Activated naive CD8-positive, alpha-beta T cell treated with anti-CD3 and anti-CD28 coated beads for 36 hours (primary cell): ENCODE measurements around the gene UBL4A. TPM values are rescaled to one million over a fixed set of nuclear protein-coding genes. Genes with fewer than 3 reads are reported as not detected.

Experiments used
- DNase-seq: peaks from one replicate; pipeline ENCODE4 v3.0.0; 2021
- H3K27ac Mint-ChIP-seq: one replicate; pipeline ENCODE4 v1.8.0; 2022; ENCODE audit warnings: mild to moderate bottlenecking, moderate library complexity, mixed read lengths
- H3K27me3 Mint-ChIP-seq: one replicate; pipeline ENCODE4 v1.8.0; 2022; ENCODE audit warnings: mild to moderate bottlenecking, mixed read lengths
- H3K36me3 Mint-ChIP-seq: one replicate; pipeline ENCODE4 v1.8.0; 2021; ENCODE audit warnings: mild to moderate bottlenecking, mixed read lengths
- H3K4me1 Mint-ChIP-seq: one replicate; pipeline ENCODE4 v1.8.0; 2021; ENCODE audit warnings: mixed read lengths
- H3K4me3 Mint-ChIP-seq: one replicate; pipeline ENCODE4 v1.8.0; 2022; ENCODE audit warnings: mild to moderate bottlenecking, moderate library complexity, mixed read lengths
- H3K9me3 Mint-ChIP-seq: one replicate; pipeline ENCODE4 v1.8.0; 2022; ENCODE audit warnings: mixed read lengths
- total RNA-seq, 2 experiments: library from RNA; stranded (reverse); gene quantifications; one replicate each; pipeline ENCODE4 v1.2.3, GENCODE V29; 2021

Gene UBL4A
- total RNA-seq, 2 experiments from 2014 or later: 53.2 to 54.7 TPM

DNA sequence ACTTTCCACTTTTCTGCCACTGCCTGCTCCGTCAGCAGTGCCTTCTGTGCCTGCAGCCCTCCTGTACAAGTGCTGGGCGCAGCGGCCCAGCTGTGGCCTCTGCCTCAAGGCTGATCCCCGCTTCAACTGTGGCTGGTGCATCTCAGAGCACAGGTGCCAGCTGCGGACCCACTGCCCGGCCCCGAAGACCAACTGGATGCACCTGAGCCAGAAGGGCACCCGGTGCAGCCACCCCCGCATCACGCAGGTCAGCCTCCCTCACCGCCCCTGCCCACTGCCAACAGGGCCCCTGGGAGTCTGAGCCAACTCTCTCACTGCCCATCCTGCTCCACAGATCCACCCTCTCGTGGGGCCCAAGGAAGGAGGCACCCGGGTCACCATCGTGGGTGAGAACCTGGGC is 20.8 kb downstream of the UBL4A start:
- Mint-ChIP-seq H3K4me3 (no peak overlapping the region), H3K36me3 (no peaks in the 10 kb centered on the region), H3K4me1 (no peaks in the 10 kb centered on the region), H3K9me3 (no peaks in the 10 kb centered on the region), H3K27me3 (no peaks in the 10 kb centered on the region), H3K27ac (no peak overlapping the region)
- DNase-seq: no peak

DNA sequence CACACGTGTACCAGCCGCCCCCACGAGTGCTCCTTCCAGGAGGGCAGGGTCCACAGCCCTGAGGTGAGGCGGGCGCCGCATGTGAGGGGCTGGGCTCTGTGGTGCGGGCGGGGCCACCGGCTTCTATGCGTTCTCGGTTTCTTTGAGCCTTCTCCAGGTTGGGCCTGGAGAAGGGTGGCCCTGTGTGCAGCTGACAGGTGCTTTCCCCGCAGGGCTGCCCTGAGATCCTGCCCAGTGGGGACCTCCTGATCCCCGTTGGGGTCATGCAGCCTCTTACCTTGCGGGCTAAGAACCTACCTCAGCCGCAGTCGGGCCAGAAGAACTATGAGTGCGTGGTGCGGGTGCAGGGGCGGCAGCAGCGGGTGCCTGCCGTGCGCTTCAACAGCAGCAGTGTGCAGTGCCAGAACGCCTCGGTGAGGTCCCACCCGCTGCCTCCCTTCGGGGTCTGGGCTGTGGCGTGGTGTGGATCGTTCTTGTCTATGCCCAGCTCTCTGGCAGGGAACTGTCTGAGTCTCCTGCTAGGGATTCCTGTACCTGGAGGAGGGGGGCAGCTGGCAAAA is 21.5 kb downstream of the UBL4A start:
- Mint-ChIP-seq H3K27ac (no peak overlapping the region), H3K9me3 (no peaks in the 10 kb centered on the region), H3K4me1 (no peaks in the 10 kb centered on the region), H3K36me3 (no peaks in the 10 kb centered on the region), H3K4me3 (no peak overlapping the region), H3K27me3 (no peaks in the 10 kb centered on the region)
- DNase-seq: no peak

DNA sequence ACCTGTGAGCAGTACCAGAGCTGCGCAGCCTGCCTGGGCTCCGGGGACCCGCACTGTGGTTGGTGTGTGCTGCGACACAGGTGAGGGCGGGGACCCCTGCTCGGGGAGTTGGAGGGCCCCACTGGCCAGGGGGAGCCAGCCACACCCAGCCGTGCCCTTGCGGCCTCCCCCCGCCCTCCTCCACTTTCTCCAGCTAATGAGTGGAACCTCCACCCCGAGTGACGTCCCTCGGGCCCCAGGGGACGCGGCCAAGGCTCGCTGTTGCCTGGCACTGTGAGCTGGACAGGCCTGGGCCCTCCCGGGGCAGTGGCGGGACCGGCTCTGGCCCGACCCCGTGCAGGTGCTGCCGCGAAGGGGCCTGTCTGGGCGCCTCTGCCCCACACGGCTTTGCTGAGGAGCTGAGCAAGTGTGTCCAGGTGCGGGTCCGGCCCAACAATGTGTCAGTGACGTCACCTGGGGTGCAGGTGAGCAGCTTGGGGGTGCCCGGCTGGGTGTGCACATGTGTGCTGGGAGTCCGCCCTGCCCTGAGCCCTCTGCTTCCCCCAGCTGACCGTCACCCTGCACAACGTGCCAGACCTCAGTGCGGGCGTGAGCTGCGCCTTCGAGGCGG is 22.7 kb downstream of the UBL4A start:
- Mint-ChIP-seq H3K4me3 (no peak overlapping the region), H3K4me1 (no peaks in the 10 kb centered on the region), H3K27ac (no peak overlapping the region), H3K36me3 (no peaks in the 10 kb centered on the region), H3K27me3 (no peaks in the 10 kb centered on the region), H3K9me3 (no peaks in the 10 kb centered on the region)
- no peak for DNase-seq

DNA sequence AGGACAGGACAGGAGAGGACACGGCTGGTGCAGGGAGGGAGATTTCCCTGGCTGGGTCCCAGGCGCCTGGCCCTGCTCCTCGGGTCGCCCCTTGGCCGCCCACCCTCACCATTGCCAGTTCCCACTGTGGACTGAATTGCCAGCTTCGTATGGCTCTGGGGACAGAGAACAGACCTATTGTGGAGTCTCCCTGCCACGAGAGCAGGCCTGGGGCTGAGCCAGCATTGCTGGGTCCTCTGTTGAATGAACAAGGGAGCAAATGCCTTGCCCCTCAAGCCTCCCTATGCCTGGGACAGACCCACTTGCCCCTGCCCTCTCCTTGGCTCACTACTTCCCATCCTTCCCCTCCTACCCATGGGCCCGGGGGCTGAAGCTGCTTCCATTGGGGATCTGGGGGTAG is 24.0 kb downstream of the UBL4A start:
- H3K4me3 Mint-ChIP-seq: no peak overlapping the region
- DNase-seq: no peak
- H3K27ac Mint-ChIP-seq: no peak overlapping the region
- H3K27me3 Mint-ChIP-seq: no peaks in the 10 kb centered on the region
- H3K9me3 Mint-ChIP-seq: no peaks in the 10 kb centered on the region
- peaks cover 1% of the 10 kb centered on the region for H3K4me1 Mint-ChIP-seq
- no peaks in the 10 kb centered on the region for H3K36me3 Mint-ChIP-seq

DNA sequence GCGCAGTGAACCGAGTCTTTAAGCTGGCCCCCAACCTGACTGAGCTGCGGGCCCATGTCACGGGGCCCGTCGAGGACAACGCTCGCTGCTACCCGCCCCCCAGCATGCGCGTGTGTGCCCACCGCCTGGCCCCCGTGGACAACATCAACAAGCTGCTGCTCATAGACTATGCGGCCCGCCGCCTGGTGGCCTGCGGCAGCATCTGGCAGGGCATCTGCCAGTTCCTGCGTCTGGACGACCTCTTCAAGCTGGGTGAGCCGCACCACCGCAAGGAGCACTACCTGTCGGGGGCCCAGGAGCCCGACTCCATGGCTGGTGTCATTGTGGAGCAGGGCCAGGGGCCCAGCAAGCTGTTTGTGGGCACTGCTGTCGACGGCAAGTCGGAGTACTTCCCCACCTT is 26.1 kb downstream of the UBL4A start:
- H3K9me3 Mint-ChIP-seq: no peaks in the 10 kb centered on the region
- H3K4me3 Mint-ChIP-seq: peak overlapping the region; percentile 82
- no peaks in the 10 kb centered on the region for H3K27me3 Mint-ChIP-seq
- H3K27ac Mint-ChIP-seq: no peak overlapping the region
- DNase-seq: no peak
- H3K36me3 Mint-ChIP-seq: no peaks in the 10 kb centered on the region
- peaks cover 4% of the 10 kb centered on the region for H3K4me1 Mint-ChIP-seq

DNA sequence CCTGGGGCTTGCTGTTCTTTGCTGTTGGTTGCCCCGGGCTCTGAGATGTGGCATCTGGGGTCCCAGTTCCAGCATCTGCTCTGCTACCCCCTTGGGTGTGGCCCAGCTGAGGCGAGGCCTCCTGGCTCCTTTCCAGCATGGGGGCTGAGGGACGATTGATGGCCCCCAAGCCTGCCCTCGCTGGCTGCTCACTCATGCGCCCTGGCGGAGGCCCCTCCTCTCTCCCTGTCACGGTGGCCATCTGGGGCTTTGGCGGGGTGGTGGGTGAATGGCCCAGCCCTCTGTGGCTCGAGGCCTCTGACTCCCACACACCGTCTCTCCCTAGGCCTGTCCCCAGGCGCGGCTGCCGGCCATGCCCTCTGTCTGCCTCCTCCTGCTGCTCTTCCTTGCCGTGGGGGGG is 26.6 kb downstream of the UBL4A start:
- no peaks in the 10 kb centered on the region for H3K36me3 Mint-ChIP-seq
- DNase-seq: no peak
- H3K27ac Mint-ChIP-seq: no peak overlapping the region
- peak overlapping the region; percentile 82 for H3K4me3 Mint-ChIP-seq
- H3K9me3 Mint-ChIP-seq: no peaks in the 10 kb centered on the region
- peaks cover 4% of the 10 kb centered on the region for H3K4me1 Mint-ChIP-seq
- H3K27me3 Mint-ChIP-seq: no peaks in the 10 kb centered on the region

DNA sequence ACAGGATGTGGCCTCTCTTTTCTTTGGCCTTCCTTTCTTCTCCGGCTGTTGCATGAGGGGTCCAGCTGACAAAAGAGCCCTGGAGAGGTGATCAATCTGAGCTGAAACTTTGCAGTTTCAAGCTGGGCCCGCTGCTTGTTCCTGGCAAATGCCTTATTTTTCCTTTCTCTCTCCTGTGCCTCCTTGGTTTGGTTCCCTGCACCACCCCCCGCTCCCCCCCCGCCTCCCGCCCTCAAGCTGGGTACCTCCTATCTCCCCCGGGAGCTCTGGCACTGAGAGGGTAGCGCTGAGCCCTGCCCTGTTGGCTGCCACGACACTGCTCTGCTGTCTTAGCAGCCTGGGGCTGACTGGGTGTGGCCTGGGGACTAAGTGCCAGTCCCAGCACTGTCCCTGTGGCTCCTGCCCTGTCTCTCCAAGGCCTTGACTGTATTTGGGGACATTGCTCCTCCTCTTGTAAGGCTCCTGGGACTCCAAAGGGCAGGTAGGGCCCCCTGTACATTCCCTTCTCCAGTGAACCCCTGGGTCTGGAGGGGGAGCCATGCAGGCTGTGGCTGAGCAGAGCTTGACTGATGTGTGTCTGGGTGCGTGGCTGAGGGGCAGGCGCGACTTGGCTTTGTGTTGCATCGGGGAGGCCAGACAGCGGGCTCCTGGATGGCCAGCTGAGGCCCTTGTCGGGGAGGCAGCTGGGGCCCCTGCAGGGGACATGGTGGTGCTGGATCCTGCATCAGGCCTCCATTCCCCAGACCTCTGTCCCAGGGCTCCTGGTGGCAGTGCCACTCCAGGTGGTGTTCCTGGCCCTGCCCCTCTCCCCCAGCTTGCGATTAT is 27.2 kb downstream of the UBL4A start:
- no peaks in the 10 kb centered on the region for H3K27me3 Mint-ChIP-seq
- peak overlapping the region; percentile 42 for H3K27ac Mint-ChIP-seq
- DNase-seq: no peak
- peak overlapping the region; percentile 82 for H3K4me3 Mint-ChIP-seq
- peaks cover 2% of the 10 kb centered on the region for H3K36me3 Mint-ChIP-seq
- H3K4me1 Mint-ChIP-seq: peaks cover 4% of the 10 kb centered on the region
- no peaks in the 10 kb centered on the region for H3K9me3 Mint-ChIP-seq

DNA sequence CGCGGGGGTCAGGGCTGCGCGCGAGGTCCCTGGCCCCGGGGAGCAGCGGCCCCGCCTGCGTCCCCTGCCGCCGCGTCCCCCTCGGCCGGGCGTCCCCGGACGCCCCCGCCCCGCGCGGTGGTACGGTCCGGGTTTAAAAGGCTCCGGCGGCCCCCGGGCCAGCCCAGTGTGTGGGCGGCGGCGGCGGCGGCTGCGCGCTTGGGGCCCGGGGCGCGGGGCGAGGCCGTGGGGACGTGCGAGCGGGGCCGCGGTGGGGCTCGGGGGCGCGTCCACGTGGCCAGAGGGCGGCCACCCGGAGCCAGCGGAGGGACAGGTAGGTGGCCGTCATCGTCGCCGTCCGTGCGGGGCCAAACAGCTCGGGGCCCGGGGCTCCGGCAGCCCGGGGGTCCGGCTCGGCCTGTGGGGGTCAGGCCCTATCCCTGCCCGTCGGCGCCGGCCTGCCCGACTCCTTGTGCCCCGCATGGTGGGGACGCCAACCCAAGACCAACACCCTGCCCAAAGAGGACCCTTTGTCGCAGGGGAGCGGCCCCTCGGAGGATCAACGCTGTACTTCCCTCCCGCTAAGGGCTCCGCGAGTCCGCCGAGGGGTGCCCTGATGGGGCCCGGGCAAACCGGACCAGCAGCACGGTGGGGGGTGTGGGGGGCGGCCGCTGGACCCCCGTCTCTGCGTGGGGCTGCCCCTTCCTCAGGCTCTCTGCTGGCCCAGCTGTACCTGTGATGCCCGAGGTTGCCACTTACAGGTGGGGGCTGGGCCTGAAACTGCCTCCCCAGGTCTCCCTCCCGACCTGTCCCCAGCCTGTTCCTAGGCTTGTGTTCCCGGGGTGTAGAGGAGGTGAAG is 28.1 kb downstream of the UBL4A start, which contains the start of gene PLXNA3:
Gene PLXNA3, plus strand, starts transcription at position 166 of the 838 bp plus-strand sequence. CDS start 1,903 bp downstream, outside the sequence.
- Mint-ChIP-seq H3K36me3 (peaks cover 2% of the 10 kb centered on the region), H3K27me3 (no peaks in the 10 kb centered on the region), H3K27ac (peak within 1 kb of the TSS; percentile 87), H3K9me3 (no peaks in the 10 kb centered on the region), H3K4me1 (peaks cover 4% of the 10 kb centered on the region), H3K4me3 (peak within 1 kb of the TSS; percentile 87)
- DNase-seq: peak; percentile 76

DNA sequence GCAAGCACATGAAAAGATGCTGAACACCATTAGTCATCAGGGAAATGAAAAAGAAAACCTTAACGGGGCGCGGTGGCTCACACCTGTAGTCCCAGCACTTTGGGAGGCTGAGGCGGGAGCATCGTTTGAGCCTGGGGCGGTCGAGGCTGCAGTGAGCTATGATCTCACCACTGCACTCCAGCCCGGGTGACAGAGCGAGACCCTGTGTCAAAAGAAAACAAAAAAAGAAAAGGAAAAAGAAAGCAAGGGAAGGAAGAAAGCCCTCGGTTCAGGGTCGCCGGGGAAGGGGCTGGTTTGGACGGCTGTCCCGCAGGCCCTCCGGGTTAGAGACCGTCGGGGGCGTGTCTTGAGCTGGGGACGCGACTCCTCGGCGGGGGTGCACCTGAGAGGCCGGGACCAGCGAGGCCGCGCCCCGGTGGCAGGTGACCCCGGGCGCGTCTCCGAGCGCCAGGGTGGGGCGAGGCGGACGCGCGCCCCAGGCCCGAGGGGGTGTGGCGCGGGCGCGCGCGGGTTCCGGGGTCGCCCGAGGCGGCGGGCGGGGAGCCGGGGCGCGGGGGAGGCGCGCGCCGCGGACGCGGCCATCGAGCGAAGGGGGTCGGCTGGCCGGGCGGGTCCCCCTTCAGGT is 28.8 kb downstream of the UBL4A start:
- Mint-ChIP-seq H3K9me3 (no peaks in the 10 kb centered on the region), H3K27ac (peak overlapping the region; percentile 87), H3K36me3 (peaks cover 2% of the 10 kb centered on the region), H3K4me3 (peak overlapping the region; percentile 87), H3K27me3 (no peaks in the 10 kb centered on the region), H3K4me1 (peaks cover 4% of the 10 kb centered on the region)
- peak; percentile 69 for DNase-seq

DNA sequence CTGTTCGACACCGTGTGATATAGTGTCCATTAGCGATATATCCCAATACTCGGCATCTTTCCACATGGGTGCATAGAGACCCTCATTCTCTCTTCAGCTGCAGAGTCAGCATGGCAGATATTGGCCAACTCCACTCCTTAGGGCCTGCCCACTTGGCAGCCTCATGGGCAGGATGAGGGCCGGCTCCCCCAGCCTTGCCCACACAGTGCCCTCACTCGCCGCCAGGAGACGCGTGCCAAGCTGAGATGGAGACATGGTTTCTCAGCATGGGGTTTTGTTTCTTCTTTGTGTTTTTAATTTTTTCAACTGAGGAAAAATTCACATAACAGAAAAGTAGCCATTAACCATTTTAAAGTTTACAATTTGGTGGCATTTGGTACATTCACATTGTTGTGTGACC is 33.6 kb downstream of the UBL4A start:
- no peaks in the 10 kb centered on the region for H3K27me3 Mint-ChIP-seq
- H3K4me3 Mint-ChIP-seq: no peak overlapping the region
- H3K4me1 Mint-ChIP-seq: peaks cover 4% of the 10 kb centered on the region
- H3K27ac Mint-ChIP-seq: no peak overlapping the region
- peaks cover 2% of the 10 kb centered on the region for H3K36me3 Mint-ChIP-seq
- H3K9me3 Mint-ChIP-seq: no peaks in the 10 kb centered on the region
- no peak for DNase-seq

DNA sequence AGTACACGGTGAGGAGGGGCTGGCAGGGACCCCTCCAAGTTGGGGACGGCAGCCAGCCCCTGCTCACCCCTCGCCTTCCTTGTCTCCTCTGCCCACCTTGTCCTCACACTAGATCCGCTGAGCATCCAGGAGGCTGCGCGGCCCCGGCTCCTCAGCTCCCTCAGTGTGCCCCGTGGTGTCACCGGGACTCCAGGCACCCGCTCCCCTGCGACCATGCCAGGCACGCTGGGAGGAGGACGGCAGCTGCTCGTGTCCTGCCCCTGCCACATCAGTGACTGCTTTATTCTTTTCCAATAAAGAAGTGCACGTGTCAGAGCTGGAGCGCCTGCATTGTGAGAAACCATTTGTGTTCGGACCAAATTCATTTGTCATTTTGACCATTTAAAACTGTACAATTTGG is 36.1 kb downstream of the UBL4A start:
- no peaks in the 10 kb centered on the region for H3K9me3 Mint-ChIP-seq
- H3K27me3 Mint-ChIP-seq: no peaks in the 10 kb centered on the region
- H3K27ac Mint-ChIP-seq: no peak overlapping the region
- H3K4me3 Mint-ChIP-seq: no peak overlapping the region
- H3K4me1 Mint-ChIP-seq: no peaks in the 10 kb centered on the region
- peaks cover 2% of the 10 kb centered on the region for H3K36me3 Mint-ChIP-seq
- no peak for DNase-seq

DNA sequence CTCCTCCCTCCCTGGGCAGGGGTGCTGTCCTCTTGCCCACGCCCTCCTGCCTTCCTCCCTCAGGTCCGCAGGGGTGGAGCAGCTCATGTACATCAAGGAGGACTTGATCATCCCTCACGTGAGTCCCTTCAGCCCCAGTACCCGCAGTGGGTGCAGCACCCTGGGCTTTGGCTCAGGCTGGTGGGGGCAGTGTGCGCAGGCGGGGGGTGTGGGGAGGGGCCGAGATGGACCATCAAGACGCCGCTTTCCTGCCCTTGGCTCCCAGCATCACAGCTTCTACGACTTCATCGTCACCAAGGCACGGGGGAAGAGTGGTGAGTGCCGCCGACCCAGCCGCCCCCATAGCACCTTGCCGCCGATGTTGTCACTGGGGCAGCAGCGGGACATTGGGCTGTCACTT is 36.8 kb downstream of the UBL4A start:
- no peak for DNase-seq
- no peaks in the 10 kb centered on the region for H3K27me3 Mint-ChIP-seq

DNA sequence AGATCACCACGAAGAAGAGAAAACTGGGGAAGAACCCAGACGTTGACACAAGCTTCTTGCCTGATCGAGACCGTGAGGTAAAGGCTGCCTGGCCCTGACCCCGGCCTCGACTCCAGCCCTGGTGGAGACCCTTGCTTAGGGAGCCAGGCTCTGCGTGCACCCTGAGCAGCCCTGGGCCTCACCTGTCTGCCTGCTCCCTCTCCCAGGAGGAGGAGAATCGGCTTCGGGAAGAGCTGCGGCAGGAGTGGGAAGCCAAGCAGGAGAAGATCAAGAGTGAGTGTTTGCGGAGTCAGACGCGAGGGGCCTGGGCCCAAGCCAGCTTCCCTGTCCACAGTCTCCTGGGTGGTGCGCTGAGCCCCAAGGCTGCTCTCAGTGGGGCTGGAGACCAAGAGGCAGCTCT is 37.9 kb downstream of the UBL4A start:
- H3K27ac Mint-ChIP-seq: no peak overlapping the region
- no peaks in the 10 kb centered on the region for H3K9me3 Mint-ChIP-seq
- no peak overlapping the region for H3K4me3 Mint-ChIP-seq
- no peaks in the 10 kb centered on the region for H3K36me3 Mint-ChIP-seq
- DNase-seq: no peak
- no peaks in the 10 kb centered on the region for H3K27me3 Mint-ChIP-seq
- no peaks in the 10 kb centered on the region for H3K4me1 Mint-ChIP-seq

More for the DNA sequence above, 36.8 kb downstream of the UBL4A start:
- H3K4me3 Mint-ChIP-seq: no peak overlapping the region
- no peaks in the 10 kb centered on the region for H3K4me1 Mint-ChIP-seq
- no peaks in the 10 kb centered on the region for H3K9me3 Mint-ChIP-seq
- H3K36me3 Mint-ChIP-seq: peaks cover 2% of the 10 kb centered on the region
- no peak overlapping the region for H3K27ac Mint-ChIP-seq

DNA sequence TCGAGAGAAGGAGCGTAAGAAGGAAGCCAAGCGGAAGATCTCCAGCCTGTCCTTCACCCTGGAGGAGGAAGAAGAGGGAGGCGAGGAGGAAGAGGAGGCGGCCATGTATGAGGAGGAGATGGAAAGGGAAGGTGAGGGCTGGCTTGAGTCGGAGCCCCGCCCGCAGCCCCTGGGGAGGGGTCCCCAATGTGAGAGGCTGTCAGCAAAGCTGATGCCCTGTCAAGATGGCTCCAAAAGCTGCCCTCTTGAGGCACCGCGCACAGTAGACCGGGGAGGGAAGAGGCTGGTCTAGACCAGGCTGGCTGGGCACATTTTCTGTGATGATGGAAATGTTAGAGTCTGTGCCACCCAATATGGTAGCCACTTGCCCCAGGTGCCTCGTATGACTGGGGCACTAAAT is 40.0 kb downstream of the UBL4A start:
- Mint-ChIP-seq H3K9me3 (no peaks in the 10 kb centered on the region), H3K36me3 (no peaks in the 10 kb centered on the region), H3K4me1 (no peaks in the 10 kb centered on the region), H3K27me3 (no peaks in the 10 kb centered on the region), H3K27ac (no peak overlapping the region), H3K4me3 (no peak overlapping the region)
- DNase-seq: no peak
